ENCODE results near the gene SLC29A4.

GRCh38 chr7:5339955-5340354 is 57.2 kb downstream of the SLC29A4 start:
- TF ChIP-seq CTCF (IDR thresholded peaks at IDR 0.05; ENCODE audit: low read length) = no peak
- no peak for TF ChIP-seq EZH2phosphoT487 (IDR thresholded peaks at IDR 0.05; ENCODE audit: low read length)

Data from MM.1S (cell line).